NCI-H1105 (cell line): ENCODE results near the gene KRT80.
A peak's percentile ranks its signal among the peaks of the same experiment; 100 is the strongest.

Source experiments
- DNase-seq: peaks from one replicate; lab custom pipeline; 2025; lab: John Stamatoyannopoulos, UW

The KRT80 gene

GRCh38 chr12:52179396-52179973 lies 12.3 kb downstream of the KRT80 start:
- DNase-seq: no peak

GRCh38 chr12:52178984-52179383 lies 12.8 kb downstream of the KRT80 start:
- no peak for DNase-seq

- DNase-seq: no peak
These were observed 13.4 kb downstream of the KRT80 start for GRCh38 chr12:52178443-52178842.

- peak; percentile 45 for DNase-seq
These were observed 16.2 kb downstream of the KRT80 start for GRCh38 chr12:52175371-52176350.

- no peak for DNase-seq
These were observed 18.3 kb downstream of the KRT80 start for GRCh38 chr12:52173526-52173925.

GRCh38 chr12:52172956-52173355 lies 18.9 kb downstream of the KRT80 start:
- no peak for DNase-seq

- no peak for DNase-seq
These were observed 19.8 kb downstream of the KRT80 start for GRCh38 chr12:52171950-52172512.

DNA sequence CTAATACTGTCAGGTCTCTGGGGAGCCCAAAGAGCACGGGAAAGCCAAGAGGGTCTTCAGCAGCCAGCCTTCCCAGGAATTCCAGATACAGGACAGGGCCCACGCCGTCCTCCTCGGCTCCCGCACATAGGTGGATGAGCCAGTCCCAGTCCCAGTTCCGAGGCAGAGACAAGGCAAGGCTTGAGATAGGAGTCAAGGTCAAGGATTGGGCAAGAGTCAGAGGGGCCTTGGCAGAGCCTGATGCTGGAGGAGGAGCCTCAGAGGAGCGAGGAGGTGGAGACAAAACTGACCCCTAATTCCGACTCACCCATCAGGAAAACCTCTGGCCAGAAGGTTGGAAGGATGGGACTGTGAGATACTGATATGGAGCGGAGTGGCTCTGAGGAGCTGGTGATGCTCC lies 21.0 kb downstream of the KRT80 start:
- DNase-seq: no peak

DNA sequence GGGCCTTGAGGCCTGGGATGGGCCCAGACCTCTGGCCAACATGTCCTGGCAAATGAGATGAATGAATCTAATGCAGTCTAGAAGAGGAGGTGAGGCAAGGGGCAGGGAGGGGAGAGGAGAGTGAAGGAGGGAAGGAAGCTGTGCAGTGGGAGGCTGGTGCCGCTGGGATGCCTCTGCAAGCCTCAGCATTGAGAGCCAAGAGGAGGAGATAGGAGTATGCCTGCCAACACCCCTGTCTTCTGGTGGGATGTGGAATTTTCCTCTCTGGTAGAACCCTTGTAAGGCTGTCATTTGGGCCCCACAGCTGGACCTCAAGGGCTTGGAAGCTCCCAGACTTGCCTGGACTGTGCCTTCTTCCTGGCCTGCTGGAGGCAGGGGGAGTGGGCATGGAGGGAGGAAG lies 21.9 kb downstream of the KRT80 start:
- no peak for DNase-seq

GRCh38 chr12:52168019-52168717 lies 23.6 kb downstream of the KRT80 start:
- DNase-seq: no peak

DNA sequence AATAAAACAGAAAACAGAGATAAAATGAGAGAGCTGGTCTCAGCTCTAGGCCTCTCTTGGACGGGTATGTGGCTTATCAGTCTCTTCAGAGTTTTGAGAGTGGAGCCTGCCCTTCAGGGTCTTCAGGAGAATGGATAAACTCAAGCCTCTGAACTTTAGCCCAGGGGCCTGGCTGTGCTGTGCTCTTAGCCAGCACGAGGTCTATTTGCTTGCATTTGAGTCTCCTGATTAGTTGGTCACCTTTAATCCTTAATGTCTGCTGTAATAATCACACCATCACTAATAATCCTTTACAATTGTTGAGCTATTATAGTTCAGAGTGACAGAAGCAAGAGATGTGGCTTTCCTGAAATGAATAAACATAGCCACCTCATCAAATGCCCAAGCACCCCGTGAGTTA lies 24.3 kb downstream of the KRT80 start:
- DNase-seq: no peak

DNA sequence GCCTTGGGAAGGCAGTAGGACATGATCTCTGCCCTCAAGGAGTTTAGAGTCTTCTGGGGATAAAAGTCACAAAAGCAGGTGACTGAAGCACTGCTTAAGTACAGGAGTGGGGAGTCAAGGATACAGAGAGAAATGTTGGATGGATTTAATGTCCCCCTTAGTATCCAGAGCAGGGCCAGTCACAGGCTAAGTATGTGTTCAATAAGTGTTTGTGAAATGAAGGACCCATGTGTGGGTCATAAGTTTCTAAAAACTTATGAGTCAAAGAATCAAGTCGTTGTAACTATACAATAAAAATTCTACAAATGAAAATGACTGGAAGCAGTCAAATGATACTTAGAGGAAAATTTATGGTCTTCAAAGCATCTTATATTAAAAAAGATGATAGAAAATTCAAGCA lies 25.1 kb downstream of the KRT80 start:
- DNase-seq: no peak

DNA sequence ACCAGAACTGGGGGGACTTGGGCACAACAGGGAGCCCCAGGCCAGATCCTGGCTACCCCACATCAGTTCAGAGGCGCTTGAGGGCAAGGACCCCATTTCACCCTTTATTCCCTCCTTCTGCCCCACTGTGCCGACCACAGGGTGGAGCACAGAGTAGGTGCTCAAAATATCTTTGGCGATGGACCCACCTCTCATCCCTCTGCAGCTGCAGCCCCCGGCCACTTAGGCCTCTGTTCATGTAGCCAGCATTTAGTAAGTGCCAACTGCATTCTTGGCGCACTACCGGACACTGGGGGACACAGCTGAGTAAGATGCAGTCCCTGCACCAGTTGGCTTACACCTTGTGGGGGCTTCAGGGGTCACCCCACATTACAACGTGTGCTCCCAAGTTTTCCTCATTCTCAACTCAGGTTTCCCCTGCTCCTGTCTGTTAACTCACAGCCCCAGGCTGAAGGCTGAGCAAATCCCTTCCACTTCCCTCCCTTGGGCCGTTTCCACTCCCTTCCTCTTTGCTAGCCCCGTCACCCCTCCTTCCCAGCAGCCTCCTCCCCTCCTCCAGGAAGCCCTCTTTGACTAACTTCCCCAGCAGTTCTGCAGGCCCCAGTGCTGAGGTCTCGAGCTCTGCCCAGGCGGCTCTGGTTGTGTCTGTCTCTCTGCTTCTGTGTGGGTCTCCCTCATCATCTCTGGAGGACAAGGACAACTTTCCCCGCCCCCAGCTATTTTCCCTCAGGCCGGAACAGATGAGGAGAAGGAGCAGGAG lies 26.5 kb downstream of the KRT80 start:
- DNase-seq: no peak

GRCh38 chr12:52164624-52165023 lies 27.2 kb downstream of the KRT80 start:
- DNase-seq: no peak

- no peak for DNase-seq
These were observed 28.8 kb downstream of the KRT80 start for GRCh38 chr12:52162981-52163380.

DNA sequence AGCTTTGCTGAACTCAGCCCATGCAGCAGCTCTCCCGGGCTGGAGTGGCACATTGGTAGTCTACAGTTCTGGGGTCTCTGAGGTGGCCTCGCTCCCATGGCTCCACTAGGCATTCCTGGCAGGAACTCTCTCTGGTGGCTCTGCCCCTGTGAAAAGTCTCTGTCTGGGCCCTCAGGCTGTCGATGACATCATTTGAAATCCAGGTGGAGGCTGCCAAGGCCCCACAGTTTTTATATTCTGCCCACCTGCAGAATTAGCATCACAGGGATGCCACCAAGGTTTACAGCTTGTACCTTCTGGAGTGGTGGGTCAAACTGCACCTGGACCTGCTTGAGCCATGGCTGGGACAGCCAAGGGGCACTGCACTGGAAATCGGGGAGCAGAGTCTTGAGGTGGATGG lies 31.6 kb downstream of the KRT80 start:
- DNase-seq: no peak

- DNase-seq: no peak
These were observed 34.2 kb downstream of the KRT80 start for GRCh38 chr12:52157566-52158150.

GRCh38 chr12:52156757-52157565 lies 34.9 kb downstream of the KRT80 start:
- DNase-seq: peak; percentile 35

DNA sequence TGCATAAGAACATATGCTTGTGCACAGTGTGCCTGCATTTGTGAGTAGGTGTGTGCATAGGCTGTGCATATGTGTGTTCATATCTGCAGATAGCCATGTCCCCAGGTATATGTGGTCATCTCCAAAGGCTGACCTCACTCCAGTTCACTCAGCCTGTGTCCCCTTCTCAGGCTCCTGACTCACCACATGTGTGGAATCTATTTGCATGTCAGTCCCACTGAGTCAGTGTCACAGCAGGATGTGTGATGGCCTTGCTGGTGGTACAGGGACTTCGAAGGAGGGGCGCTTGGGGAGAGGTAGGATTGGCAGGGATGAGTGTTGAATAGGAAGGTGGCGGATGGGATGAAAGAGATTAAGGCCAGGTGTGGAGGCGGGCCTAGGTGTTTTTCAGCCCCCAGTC lies 35.5 kb downstream of the KRT80 start:
- no peak for DNase-seq

- no peak for DNase-seq
These were observed 36.6 kb downstream of the KRT80 start for GRCh38 chr12:52155048-52155868.
